ENCODE results near the gene ALAS1.
"Not testable (repeated sequence)": the region's sequence is repeated elsewhere in the genome, so short reads cannot be mapped to it uniquely, and the experiment has no call there.

Gene ALAS1

DNA sequence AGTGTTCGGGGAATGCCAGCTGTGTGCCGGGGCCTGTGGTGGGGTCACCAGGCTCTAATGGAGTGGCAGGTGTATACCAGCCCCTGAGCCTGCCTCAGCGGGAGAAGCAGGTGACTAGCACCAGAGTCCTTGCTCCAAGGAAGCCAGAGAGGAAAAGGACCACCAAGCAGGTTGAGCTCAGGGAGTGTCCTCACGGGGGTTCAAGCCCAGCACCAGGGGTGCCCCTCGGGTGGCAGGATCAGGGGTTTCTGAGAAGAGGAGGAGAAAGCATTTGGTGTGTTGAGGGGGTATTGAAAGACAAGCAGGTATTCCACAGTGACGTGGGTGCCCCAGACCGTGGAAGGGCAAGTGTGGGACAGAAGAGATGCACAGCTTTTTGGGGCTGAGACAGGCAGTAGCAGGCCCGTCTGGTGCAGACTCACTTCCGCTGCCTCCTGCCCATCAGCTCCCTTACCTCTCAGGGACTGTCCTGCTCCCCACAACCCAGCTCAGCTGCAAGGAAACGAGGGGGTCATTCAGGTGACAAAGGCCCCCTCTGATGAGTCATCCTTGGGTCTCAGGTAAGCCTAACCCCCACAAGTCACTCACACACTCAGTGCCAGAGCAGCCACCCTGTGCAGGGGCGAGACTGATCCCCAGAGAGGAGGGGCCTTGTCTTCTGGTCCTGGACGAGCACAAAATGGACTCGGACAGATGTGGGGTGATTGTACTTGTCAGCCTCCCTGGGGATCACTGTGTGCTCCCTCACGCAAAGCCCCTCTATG, 22.4 kb upstream of the ALAS1 start:
- Histone ChIP-seq H3K27me3 (replicated peaks) (no peaks in the 10 kb centered on the region), H3K4me3 (ENCODE audit: low read depth, low read length) (no peak overlapping the region), H3K27ac (no peak overlapping the region), H3K36me3 (replicated peaks) (no peaks in the 10 kb centered on the region)
- TF ChIP-seq, protein P1, sequence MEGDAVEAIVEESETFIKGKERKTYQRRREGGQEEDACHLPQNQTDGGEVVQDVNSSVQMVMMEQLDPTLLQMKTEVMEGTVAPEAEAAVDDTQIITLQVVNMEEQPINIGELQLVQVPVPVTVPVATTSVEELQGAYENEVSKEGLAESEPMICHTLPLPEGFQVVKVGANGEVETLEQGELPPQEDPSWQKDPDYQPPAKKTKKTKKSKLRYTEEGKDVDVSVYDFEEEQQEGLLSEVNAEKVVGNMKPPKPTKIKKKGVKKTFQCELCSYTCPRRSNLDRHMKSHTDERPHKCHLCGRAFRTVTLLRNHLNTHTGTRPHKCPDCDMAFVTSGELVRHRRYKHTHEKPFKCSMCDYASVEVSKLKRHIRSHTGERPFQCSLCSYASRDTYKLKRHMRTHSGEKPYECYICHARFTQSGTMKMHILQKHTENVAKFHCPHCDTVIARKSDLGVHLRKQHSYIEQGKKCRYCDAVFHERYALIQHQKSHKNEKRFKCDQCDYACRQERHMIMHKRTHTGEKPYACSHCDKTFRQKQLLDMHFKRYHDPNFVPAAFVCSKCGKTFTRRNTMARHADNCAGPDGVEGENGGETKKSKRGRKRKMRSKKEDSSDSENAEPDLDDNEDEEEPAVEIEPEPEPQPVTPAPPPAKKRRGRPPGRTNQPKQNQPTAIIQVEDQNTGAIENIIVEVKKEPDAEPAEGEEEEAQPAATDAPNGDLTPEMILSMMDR (IDR thresholded peaks at IDR 0.05; ENCODE audit: low read depth, low read length, missing control alignments) = no peak
- in situ Hi-C loops (cut with HindIII; ENCODE audit: low pct_ligation_motif_present, low sequenced_read_pairs) = no loop called here
- no peak for DNase-seq

GRCh38 chr3:52176180-52176752, 21.7 kb upstream of the ALAS1 start:
- Histone ChIP-seq H3K36me3 (replicated peaks) (no peaks in the 10 kb centered on the region), H3K4me3 (ENCODE audit: low read depth, low read length) (no peak overlapping the region), H3K27me3 (replicated peaks) (no peaks in the 10 kb centered on the region), H3K27ac (no peak overlapping the region)
- no peak for DNase-seq
- TF ChIP-seq, protein P1 (IDR thresholded peaks at IDR 0.05; ENCODE audit: low read depth, low read length, missing control alignments) = no peak
- in situ Hi-C loops (cut with HindIII; ENCODE audit: low pct_ligation_motif_present, low sequenced_read_pairs) = no loop called here

DNA sequence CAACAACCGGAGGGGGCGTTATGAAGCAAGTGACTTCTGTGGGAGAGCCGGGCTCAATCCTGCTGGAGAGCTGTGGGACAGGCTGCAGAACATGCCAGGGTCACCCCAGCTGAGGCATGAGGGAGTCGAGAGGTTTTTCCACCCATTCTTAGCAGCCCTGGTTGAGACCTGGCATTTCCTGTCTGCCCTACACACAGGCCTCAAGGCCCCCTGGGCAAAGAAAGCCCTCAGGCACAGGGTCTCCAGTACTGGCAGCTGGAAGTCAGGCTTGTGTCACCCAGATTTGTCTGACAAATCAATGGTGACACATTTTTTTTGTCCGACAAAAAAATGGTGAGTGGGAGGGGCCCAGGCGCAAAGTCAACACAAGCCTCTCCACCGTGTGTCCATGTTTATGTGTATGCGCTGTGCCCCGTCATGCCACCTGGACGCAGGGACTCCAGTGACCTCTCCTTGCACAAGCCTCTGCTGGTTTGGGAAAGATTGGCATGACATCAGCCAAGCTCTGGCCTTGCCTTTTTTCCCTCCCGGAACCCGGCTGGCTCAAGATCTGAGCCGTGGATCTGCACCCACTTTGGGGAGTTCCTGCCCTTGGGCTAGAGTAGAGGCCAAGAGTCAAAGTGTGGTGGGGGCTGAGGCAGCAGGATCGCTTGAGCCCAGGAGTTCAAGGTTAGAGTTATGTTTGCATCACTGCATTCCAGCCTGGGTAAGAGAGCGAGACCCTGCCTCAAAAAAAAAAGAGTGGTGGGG, 20.8 kb upstream of the ALAS1 start:
- H3K27me3 ChIP-seq (replicated peaks) = no peaks in the 10 kb centered on the region
- in situ Hi-C loops (cut with HindIII; ENCODE audit: low pct_ligation_motif_present, low sequenced_read_pairs) = no loop called here
- TF ChIP-seq, protein P1 (IDR thresholded peaks at IDR 0.05; ENCODE audit: low read depth, low read length, missing control alignments) = peak; percentile 2
- no peaks in the 10 kb centered on the region for H3K36me3 ChIP-seq (replicated peaks)
- no peak overlapping the region for H3K27ac ChIP-seq
- H3K4me3 ChIP-seq (ENCODE audit: low read depth, low read length) = no peak overlapping the region
- DNase-seq = no peak

DNA sequence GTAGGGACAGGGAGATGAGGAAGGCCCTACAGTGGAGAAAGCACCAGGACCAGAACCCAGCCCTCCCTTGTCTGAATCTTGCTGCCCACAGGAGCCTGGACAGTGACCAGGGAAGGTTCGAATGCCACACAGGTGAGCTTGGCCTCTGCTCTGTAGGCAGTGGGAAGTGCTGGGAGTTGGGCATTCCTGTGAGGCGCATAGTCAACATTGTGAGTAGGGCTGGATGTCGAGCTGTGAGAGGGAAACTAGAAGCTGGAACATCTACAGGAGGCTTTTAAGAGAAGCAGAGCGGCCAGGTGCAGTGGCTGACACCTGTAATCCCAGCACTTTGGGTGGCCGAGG, 20.3 kb upstream of the ALAS1 start:
- Histone ChIP-seq H3K27me3 (replicated peaks) (no peaks in the 10 kb centered on the region), H3K36me3 (replicated peaks) (no peaks in the 10 kb centered on the region), H3K27ac (no peak overlapping the region), H3K4me3 (ENCODE audit: low read depth, low read length) (no peak overlapping the region)
- DNase-seq = no peak
- TF ChIP-seq, protein P1 (IDR thresholded peaks at IDR 0.05; ENCODE audit: low read depth, low read length, missing control alignments) = no peak
- in situ Hi-C loops (cut with HindIII; ENCODE audit: low pct_ligation_motif_present, low sequenced_read_pairs) = no loop called here

- H3K36me3 ChIP-seq (replicated peaks); in situ Hi-C loops (cut with HindIII; ENCODE audit: low pct_ligation_motif_present, low sequenced_read_pairs); H3K27ac ChIP-seq; DNase-seq; H3K27me3 ChIP-seq (replicated peaks); H3K4me3 ChIP-seq (ENCODE audit: low read depth, low read length): not testable (repeated sequence)
Measured at GRCh38 chr3:52178126-52178525, 19.8 kb upstream of the ALAS1 start.

DNA sequence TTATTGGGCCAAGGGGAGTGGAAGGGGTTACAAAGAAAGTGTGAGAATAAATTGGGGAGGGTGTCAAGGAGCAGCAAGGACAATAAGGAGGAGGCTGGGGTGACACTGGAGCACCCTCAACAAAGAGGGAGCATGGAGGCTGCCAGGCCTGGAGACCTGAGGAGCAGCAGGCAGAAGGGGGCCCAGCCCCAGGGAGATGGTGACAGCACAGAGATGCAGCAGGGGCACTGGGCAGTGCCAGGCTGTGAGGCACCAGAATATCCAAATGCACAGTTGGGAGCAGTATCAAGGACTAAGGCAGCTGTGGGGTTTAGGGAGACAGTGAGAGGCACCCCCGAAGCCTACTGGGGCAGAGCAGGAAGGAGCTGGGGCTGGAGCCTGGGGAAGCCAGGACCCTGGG, 19.4 kb upstream of the ALAS1 start:
- H3K27me3 ChIP-seq (replicated peaks) = no peaks in the 10 kb centered on the region
- in situ Hi-C loops (cut with HindIII; ENCODE audit: low pct_ligation_motif_present, low sequenced_read_pairs) = no loop called here
- no peak overlapping the region for H3K27ac ChIP-seq
- TF ChIP-seq, protein P1 (IDR thresholded peaks at IDR 0.05; ENCODE audit: low read depth, low read length, missing control alignments) = no peak
- DNase-seq = no peak
- no peak overlapping the region for H3K4me3 ChIP-seq (ENCODE audit: low read depth, low read length)
- H3K36me3 ChIP-seq (replicated peaks) = no peaks in the 10 kb centered on the region

All from brain microvascular endothelial cell (primary cell).